Spleen (tissue), 11 donors: ENCODE measurements around the gene MYO15A. TPM values are rescaled to one million over a fixed set of nuclear protein-coding genes. Genes with fewer than 3 reads are reported as not detected.

Experiments
- DNase-seq: peaks from one replicate; pipeline ENCODE4 v3.0.0-alpha.2; 2020
- H3K27ac ChIP-seq, 8 donors: fragments of 200-600 bp; sonication (generic) in 7 of 8; 1 replicate in 4 of 8; 2 replicates in 4 of 8; pipeline versions ENCODE4 v1.5.0 to v1.8.0; 2016 to 2021; ENCODE audit warnings: inconsistent platforms in 4 of 8, mild to moderate bottlenecking in 4 of 8, moderate library complexity in 1 of 8
- H3K27me3 ChIP-seq, 7 donors: fragments of 200-600 bp; sonication (generic) in 6 of 7; replicated peaks in 1 of 7; 1 replicate in 4 of 7; 2 replicates in 3 of 7; pipeline versions ENCODE4 v1.5.0 to v1.8.0; 2016 to 2021; ENCODE audit warnings: inconsistent platforms in 3 of 7, mild to moderate bottlenecking in 1 of 7
- H3K36me3 ChIP-seq, 6 donors: fragments of 200-600 bp; sonication (generic) in 5 of 6; 1 replicate in 4 of 6; 2 replicates in 2 of 6; pipeline versions ENCODE4 v1.5.0 to v1.8.0; 2016 to 2021; ENCODE audit warnings: inconsistent platforms in 2 of 6
- H3K4me1 ChIP-seq, 6 donors: fragments of 200-600 bp; sonication (generic) in 5 of 6; 1 replicate in 3 of 6; 2 replicates in 3 of 6; pipeline versions ENCODE4 v1.5.0 to v1.8.0; 2016 to 2021; ENCODE audit warnings: inconsistent platforms in 3 of 6
- H3K4me3 ChIP-seq, 8 donors: fragments of 200-600 bp; sonication (generic) in 7 of 8; 1 replicate in 4 of 8; 2 replicates in 4 of 8; pipeline versions ENCODE4 v1.5.0 to v1.8.0; 2016 to 2021; ENCODE audit warnings: inconsistent platforms in 4 of 8, mild to moderate bottlenecking in 4 of 8, moderate library complexity in 2 of 8
- H3K9me3 ChIP-seq, 8 donors: fragments of 200-600 bp; sonication (generic) in 7 of 8; 1 replicate in 4 of 8; 2 replicates in 4 of 8; pipeline versions ENCODE4 v1.5.0 to v1.8.0; 2016 to 2021; ENCODE audit warnings: inconsistent platforms in 4 of 8
- POLR2A ChIP-seq, 3 donors: fragments of 450-650 bp; IDR thresholded peaks; one replicate each; pipeline ENCODE4 v1.5.1; 2017; ENCODE audit warnings: antibody characterized with exemption in 3 of 3, mild to moderate bottlenecking in 1 of 3
- POLR2AphosphoS5 ChIP-seq, 3 donors: sonication (generic); formaldehyde crosslinking; IDR thresholded peaks; one replicate each; pipeline ENCODE4 v1.5.1; 2017; ENCODE audit warnings: antibody characterized with exemption in 3 of 3
- WGBS, 5 donors: extraction: QIAGEN DNeasy Blood & Tissue Kit in 3 of 5; methylation state at CpG; one replicate each; pipeline versions ENCODE4 v1.1.5 to v1.1.7; 2013 to 2018; 5-methylcytosine and 5-hydroxymethylcytosine counted together
- intact Hi-C: fragments of 100-400 bp; cut with DNase I; formaldehyde crosslinking; loops from one replicate; pipeline ENCODE4 v1.15.0; 2023; ENCODE audit warnings: low total_unique reads
- polyA plus RNA-seq, 3 donors: library from polyadenylated mRNA; stranded (reverse); fragments of 200-250 nt; gene quantifications; one replicate each; pipeline ENCODE4 v1.2.1, GENCODE V29; 2013
- total RNA-seq, 7 donors: library from RNA; depleted of rRNA in 3 of 7; stranded (reverse); fragments of >200 nt in 3 of 7; fragmentation: NEBNext Ultra II Directional in 4 of 7; extraction: Animal tissue kit (Norgen Biotek cat#: 25700) in 4 of 7; gene quantifications; one replicate each; pipeline versions ENCODE4 v1.1.0 to v1.2.1, GENCODE V29; 2016 to 2021
- TF ChIP-seq, protein P1 (sequence below), 11 experiments: fragments of 200-600 bp in 7 of 11; fragments of 450-650 bp in 4 of 11; sonication (generic) in 4 of 11; IDR thresholded peaks in 8 of 11; conservative IDR thresholded peaks in 3 of 11; 1 replicate in 7 of 11; 2 replicates in 4 of 11; pipeline versions ENCODE4 v1.4.0 to v1.8.0; 2016 to 2021; ENCODE audit warnings: antibody characterized with exemption in 11 of 11, inconsistent platforms in 4 of 11, mild to moderate bottlenecking in 1 of 11
- donor health status: healthy with polysubstance abuse.
- donor health status: DM: no; HTN: no; CAD: no; lungs with moderate emphysema.
- donor health status: DM: no; HTN: no; CAD: no.
- donor health status: Bipolar disorder and iron deficiency.
- donor health status: healthy.
- donor health status: DM: no; HTN: no; CAD: no.
- donor health status: DM: yes; HTN: yes; CAD: no.

The MYO15A gene
- total and polyA plus RNA-seq, 10 donors = 0.26 to 1.9 (median 0.84) TPM

- peaks cover 0 to 100% (median 62%) of the 10 kb centered on the region in 6 donors for H3K36me3 ChIP-seq
- H3K27me3 ChIP-seq = no peaks in the 10 kb centered on the region
- H3K4me1 ChIP-seq = peaks cover 11 to 80% (median 54%) of the 10 kb centered on the region in 6 donors
- H3K9me3 ChIP-seq = no peaks in the 10 kb centered on the region
- TF ChIP-seq, protein P1, sequence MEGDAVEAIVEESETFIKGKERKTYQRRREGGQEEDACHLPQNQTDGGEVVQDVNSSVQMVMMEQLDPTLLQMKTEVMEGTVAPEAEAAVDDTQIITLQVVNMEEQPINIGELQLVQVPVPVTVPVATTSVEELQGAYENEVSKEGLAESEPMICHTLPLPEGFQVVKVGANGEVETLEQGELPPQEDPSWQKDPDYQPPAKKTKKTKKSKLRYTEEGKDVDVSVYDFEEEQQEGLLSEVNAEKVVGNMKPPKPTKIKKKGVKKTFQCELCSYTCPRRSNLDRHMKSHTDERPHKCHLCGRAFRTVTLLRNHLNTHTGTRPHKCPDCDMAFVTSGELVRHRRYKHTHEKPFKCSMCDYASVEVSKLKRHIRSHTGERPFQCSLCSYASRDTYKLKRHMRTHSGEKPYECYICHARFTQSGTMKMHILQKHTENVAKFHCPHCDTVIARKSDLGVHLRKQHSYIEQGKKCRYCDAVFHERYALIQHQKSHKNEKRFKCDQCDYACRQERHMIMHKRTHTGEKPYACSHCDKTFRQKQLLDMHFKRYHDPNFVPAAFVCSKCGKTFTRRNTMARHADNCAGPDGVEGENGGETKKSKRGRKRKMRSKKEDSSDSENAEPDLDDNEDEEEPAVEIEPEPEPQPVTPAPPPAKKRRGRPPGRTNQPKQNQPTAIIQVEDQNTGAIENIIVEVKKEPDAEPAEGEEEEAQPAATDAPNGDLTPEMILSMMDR (IDR thresholded peaks at IDR 0.05 in 8 of 11, conservative IDR thresholded peaks at IDR 0.05 in 3 of 11) = no peak
- no peak for TF ChIP-seq POLR2AphosphoS5 (IDR thresholded peaks at IDR 0.05)
- no peak for TF ChIP-seq POLR2A (IDR thresholded peaks at IDR 0.05)
- 58 to 95% (median 86%) methylated on average over 2 to 3 of the region's 3 CpGs for WGBS, 5 donors
- intact Hi-C loops = no loop called here
- no peak for DNase-seq
- no peak overlapping the region for H3K4me3 ChIP-seq
- no peak overlapping the region for H3K27ac ChIP-seq
Observed at GRCh38 chr17:18197535-18198194, 89.1 kb downstream of the MYO15A start.

DNA sequence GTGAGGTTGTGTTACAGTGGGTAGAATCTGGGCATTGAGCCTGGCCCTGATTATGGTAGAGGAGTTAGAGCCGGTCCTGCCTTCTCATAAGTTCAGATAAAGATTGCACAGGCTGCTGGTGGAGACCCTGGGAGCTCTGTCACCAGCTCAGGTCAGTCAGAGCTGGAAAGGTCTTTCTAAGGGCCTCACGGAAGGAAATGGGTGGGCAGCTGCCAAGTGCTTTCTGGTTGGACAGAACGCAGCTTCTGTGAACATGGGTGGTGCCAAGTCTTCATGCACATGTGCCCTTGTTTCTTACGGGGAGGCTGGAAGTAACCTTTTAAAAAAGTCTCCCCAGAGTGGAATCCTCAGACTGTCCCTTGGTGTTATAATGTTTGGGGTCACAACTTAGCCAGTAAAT is 90.0 kb downstream of the MYO15A start:
- peaks cover 0 to 100% (median 67%) of the 10 kb centered on the region in 6 donors for H3K36me3 ChIP-seq
- WGBS, 5 donors = 40 to 66% (median 51%) methylated on average over 4 of the region's 4 CpGs
- peaks cover 11 to 74% (median 50%) of the 10 kb centered on the region in 6 donors for H3K4me1 ChIP-seq
- no peak overlapping the region for H3K4me3 ChIP-seq
- intact Hi-C loops = no loop called here
- TF ChIP-seq POLR2A (IDR thresholded peaks at IDR 0.05) = no peak
- TF ChIP-seq, protein P1 (IDR thresholded peaks at IDR 0.05 in 8 of 11, conservative IDR thresholded peaks at IDR 0.05 in 3 of 11) = no peak
- TF ChIP-seq POLR2AphosphoS5 (IDR thresholded peaks at IDR 0.05) = no peak
- no peaks in the 10 kb centered on the region for H3K9me3 ChIP-seq
- H3K27ac ChIP-seq = no peak overlapping the region
- H3K27me3 ChIP-seq = no peaks in the 10 kb centered on the region
- no peak for DNase-seq

- H3K27ac ChIP-seq = no peak overlapping the region
- H3K36me3 ChIP-seq = peaks cover 0 to 100% (median 63%) of the 10 kb centered on the region in 6 donors
- 71 to 94% (median 84%) methylated on average over 4 of the region's 4 CpGs for WGBS, 5 donors
- H3K27me3 ChIP-seq = no peaks in the 10 kb centered on the region
- TF ChIP-seq POLR2AphosphoS5 (IDR thresholded peaks at IDR 0.05) (no peak), POLR2A (IDR thresholded peaks at IDR 0.05) (no peak)
- TF ChIP-seq, protein P1 (IDR thresholded peaks at IDR 0.05 in 8 of 11, conservative IDR thresholded peaks at IDR 0.05 in 3 of 11) = no peak
- no peaks in the 10 kb centered on the region for H3K9me3 ChIP-seq
- intact Hi-C loops = no loop called here
- H3K4me1 ChIP-seq = peaks cover 11 to 52% (median 41%) of the 10 kb centered on the region in 6 donors
- no peak for DNase-seq
- no peak overlapping the region for H3K4me3 ChIP-seq
Observed at GRCh38 chr17:18201108-18201507, 92.6 kb downstream of the MYO15A start.

- intact Hi-C loops = no loop called here
- Histone ChIP-seq H3K4me3 (no peak overlapping the region), H3K36me3 (peaks cover 0 to 100% (median 66%) of the 10 kb centered on the region in 6 donors), H3K27me3 (no peaks in the 10 kb centered on the region), H3K9me3 (no peaks in the 10 kb centered on the region), H3K4me1 (peaks cover 7 to 32% (median 21%) of the 10 kb centered on the region in 6 donors), H3K27ac (no peak overlapping the region)
- no peak for DNase-seq
- TF ChIP-seq, protein P1 (IDR thresholded peaks at IDR 0.05 in 8 of 11, conservative IDR thresholded peaks at IDR 0.05 in 3 of 11) = no peak
- no peak for TF ChIP-seq POLR2A (IDR thresholded peaks at IDR 0.05)
- no peak for TF ChIP-seq POLR2AphosphoS5 (IDR thresholded peaks at IDR 0.05)
- 86 to 91% (median 88%) methylated on average over 7 of the region's 7 CpGs for WGBS, 5 donors
Observed at GRCh38 chr17:18203308-18203707, 94.8 kb downstream of the MYO15A start.
